ENCODE results near the gene DBH.
"Not testable (repeated sequence)": the region's sequence is repeated elsewhere in the genome, so short reads cannot be mapped to it uniquely, and the experiment has no call there.

DBH gene

GRCh38 chr9:133626008-133626407 lies 10.2 kb upstream of the DBH start:
- DNase-seq (ENCODE audit: low spot score): not testable (repeated sequence)

- DNase-seq (ENCODE audit: low spot score): no peak
Observed at GRCh38 chr9:133627341-133627740, 8.8 kb upstream of the DBH start.

- DNase-seq (ENCODE audit: low spot score): no peak
Observed at GRCh38 chr9:133628766-133629165, 7.4 kb upstream of the DBH start.

GRCh38 chr9:133629221-133630110 lies 6.7 kb upstream of the DBH start:
- DNase-seq (ENCODE audit: low spot score): no peak

GRCh38 chr9:133631111-133631510 lies 5.1 kb upstream of the DBH start:
- no peak for DNase-seq (ENCODE audit: low spot score)

GRCh38 chr9:133632806-133633680 lies 3.1 kb upstream of the DBH start:
- DNase-seq (ENCODE audit: low spot score): no peak

GRCh38 chr9:133633681-133634080 lies 2.5 kb upstream of the DBH start:
- no peak for DNase-seq (ENCODE audit: low spot score)

GRCh38 chr9:133634081-133634691 lies 2.0 kb upstream of the DBH start:
- no peak for DNase-seq (ENCODE audit: low spot score)

- DNase-seq (ENCODE audit: low spot score): no peak
Observed at GRCh38 chr9:133635098-133635497, 1.1 kb upstream of the DBH start.

- no peak for DNase-seq (ENCODE audit: low spot score)
Observed at GRCh38 chr9:133636902-133637301, 739 bp downstream of the DBH start.

- DNase-seq (ENCODE audit: low spot score): no peak
Observed at GRCh38 chr9:133637451-133638055, 1.4 kb downstream of the DBH start.

GRCh38 chr9:133638076-133638475 lies 1.9 kb downstream of the DBH start:
- no peak for DNase-seq (ENCODE audit: low spot score)

- no peak for DNase-seq (ENCODE audit: low spot score)
Observed at GRCh38 chr9:133638711-133639110, 2.5 kb downstream of the DBH start.

GRCh38 chr9:133639613-133640012 lies 3.5 kb downstream of the DBH start:
- DNase-seq (ENCODE audit: low spot score): no peak

- no peak for DNase-seq (ENCODE audit: low spot score)
Observed at GRCh38 chr9:133640160-133640559, 4.0 kb downstream of the DBH start.

GRCh38 chr9:133640580-133641395 lies 4.6 kb downstream of the DBH start:
- no peak for DNase-seq (ENCODE audit: low spot score)

- DNase-seq (ENCODE audit: low spot score): no peak
Observed at GRCh38 chr9:133641396-133641655, 5.2 kb downstream of the DBH start.

- DNase-seq (ENCODE audit: low spot score): no peak
Observed at GRCh38 chr9:133641861-133642595, 5.9 kb downstream of the DBH start.

- DNase-seq (ENCODE audit: low spot score): no peak
Observed at GRCh38 chr9:133642708-133643361, 6.7 kb downstream of the DBH start.

GRCh38 chr9:133643362-133643755 lies 7.2 kb downstream of the DBH start:
- no peak for DNase-seq (ENCODE audit: low spot score)
